Astrocyte (in vitro differentiated cells and primary cell): ENCODE results near the gene LATS2.

Source experiments
- EZH2 ChIP-seq: IDR thresholded peaks from 2 replicates; pipeline ENCODE4 v1.6.1; 2012; ENCODE audit warnings: mild to moderate bottlenecking, low read length, inconsistent platforms; ENCODE audit not compliant: insufficient read depth
- TF ChIP-seq, protein P1 (sequence below): IDR thresholded peaks from 2 replicates; pipeline ENCODE4 v1.5.1; 2011; ENCODE audit warnings: low read depth, mild to moderate bottlenecking, inconsistent platforms, low read length, moderate library complexity; ENCODE audit not compliant: insufficient read depth

DNA sequence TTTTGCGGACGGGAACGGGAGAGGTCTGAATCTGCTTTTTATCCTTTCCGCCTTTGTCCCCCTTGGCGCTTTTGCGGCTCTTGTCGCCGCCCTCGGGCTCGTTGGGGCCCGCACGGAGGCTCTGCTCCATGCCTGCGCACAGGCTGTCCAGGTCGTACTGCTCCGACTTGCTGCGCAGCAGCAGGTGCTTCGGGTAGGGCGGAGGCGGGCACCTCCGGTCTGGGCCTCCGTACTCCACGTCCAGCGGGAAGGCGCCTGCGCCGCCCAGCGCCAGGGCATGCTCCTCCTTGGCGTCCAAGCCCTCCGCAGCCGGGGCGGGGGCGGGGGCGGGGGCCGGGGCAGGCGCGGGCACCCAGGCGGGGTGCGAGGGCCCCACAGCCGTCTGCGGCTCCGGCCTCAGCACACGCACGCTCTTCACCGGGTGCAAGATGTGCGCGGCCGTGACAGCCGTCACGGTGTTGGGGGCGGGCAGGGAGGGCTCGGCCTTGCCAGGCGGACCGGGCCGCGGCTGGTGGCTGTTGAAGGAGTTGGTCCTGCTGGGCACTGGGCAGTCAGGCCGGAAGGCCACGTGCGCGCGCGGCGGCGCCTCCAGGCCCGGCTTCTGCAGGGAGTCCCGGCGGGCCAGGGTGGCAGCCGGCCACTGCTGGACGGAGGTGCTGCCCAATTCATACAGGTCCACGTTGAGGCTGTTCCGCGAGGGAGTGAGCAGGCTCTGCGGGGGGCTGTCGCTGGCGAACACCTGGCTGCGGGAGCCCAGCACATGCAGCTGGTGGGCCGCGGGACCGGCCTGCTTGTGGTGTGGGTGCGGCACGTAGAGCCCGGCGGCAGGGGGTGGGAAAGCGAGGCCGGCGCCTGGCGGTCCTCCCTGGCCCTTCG, 73.1 kb downstream of the LATS2 start:
- TF ChIP-seq, protein P1, sequence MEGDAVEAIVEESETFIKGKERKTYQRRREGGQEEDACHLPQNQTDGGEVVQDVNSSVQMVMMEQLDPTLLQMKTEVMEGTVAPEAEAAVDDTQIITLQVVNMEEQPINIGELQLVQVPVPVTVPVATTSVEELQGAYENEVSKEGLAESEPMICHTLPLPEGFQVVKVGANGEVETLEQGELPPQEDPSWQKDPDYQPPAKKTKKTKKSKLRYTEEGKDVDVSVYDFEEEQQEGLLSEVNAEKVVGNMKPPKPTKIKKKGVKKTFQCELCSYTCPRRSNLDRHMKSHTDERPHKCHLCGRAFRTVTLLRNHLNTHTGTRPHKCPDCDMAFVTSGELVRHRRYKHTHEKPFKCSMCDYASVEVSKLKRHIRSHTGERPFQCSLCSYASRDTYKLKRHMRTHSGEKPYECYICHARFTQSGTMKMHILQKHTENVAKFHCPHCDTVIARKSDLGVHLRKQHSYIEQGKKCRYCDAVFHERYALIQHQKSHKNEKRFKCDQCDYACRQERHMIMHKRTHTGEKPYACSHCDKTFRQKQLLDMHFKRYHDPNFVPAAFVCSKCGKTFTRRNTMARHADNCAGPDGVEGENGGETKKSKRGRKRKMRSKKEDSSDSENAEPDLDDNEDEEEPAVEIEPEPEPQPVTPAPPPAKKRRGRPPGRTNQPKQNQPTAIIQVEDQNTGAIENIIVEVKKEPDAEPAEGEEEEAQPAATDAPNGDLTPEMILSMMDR, result no peak
- no peak for TF ChIP-seq EZH2
